ENCODE measurements around the gene PTRH1. TPM values are rescaled to one million over a fixed set of nuclear protein-coding genes. Genes with fewer than 3 reads are reported as not detected.
"Not testable (repeated sequence)": the region's sequence is repeated elsewhere in the genome, so short reads cannot be mapped to it uniquely, and the experiment has no call there.

Gene PTRH1, protein sequence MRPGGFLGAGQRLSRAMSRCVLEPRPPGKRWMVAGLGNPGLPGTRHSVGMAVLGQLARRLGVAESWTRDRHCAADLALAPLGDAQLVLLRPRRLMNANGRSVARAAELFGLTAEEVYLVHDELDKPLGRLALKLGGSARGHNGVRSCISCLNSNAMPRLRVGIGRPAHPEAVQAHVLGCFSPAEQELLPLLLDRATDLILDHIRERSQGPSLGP
- total RNA-seq: 46.5 and 51.4 TPM in 2 replicates

- no peak for DNase-seq (ENCODE audit: extremely low read depth, low read depth, low spot score)
These were observed at the start of gene PTRH1, which contains the start of gene TTC16 for GRCh38 chr9:127715470-127716337. PTRH1 (minus strand) TSS chr9:127715663; CDS start chr9:127715639, 24 bp downstream. TTC16 (plus strand) TSS chr9:127716079; CDS start chr9:127716146, 67 bp downstream.

DNA sequence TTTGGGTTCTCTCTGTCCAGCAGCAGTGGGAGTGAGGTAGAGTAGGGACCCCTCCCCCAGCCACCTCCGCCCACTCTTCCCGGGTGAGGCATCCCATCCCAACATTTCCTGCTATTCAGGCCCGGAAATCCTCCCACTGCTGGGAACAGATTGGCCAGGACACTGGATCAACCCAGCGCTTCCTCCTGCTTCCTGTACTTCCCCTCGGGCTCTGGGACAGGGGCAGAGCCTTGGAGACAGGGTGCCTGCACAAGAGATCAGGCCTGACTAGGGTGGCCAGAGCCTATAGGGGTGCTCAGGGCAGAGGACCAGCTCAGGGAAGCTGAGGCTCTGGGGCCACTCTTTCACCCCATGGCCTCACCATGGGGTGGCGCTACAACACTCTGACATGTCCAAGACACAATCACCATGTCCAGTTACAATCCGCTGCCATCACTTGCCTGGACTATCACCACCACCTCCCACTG, 48.5 kb upstream of the PTRH1 start:
- no peak for DNase-seq (ENCODE audit: extremely low read depth, low read depth, low spot score)

GRCh38 chr9:127762111-127762676, 46.7 kb upstream of the PTRH1 start:
- DNase-seq (ENCODE audit: extremely low read depth, low read depth, low spot score): no peak

DNA sequence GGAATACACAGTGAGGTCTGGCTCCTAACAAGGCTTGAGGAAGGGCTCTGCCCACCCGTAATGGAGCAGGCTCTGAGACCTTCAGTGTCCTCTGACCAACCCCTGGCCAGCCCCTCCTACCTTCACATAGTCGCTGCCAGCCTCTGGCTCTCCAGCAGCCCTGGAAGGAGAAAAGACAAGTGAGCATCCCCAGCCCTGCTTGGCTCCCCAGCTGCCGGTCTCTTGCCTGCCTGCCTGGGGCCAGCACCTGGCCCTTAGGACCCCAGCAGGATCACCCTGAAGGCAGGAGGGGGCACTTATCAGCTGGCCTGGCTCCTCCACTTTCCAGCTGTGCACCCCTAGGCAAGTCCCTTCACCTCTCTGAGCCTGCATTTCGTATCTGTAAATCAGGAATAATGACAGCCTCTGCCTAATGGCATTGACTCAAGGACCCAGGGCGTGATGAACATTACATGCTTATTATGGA, 46.1 kb upstream of the PTRH1 start:
- DNase-seq (ENCODE audit: extremely low read depth, low read depth, low spot score): no peak

- no peak for DNase-seq (ENCODE audit: extremely low read depth, low read depth, low spot score)
These were observed 45.6 kb upstream of the PTRH1 start for GRCh38 chr9:127761061-127761460.

GRCh38 chr9:127758843-127759242, 43.4 kb upstream of the PTRH1 start:
- DNase-seq (ENCODE audit: extremely low read depth, low read depth, low spot score): no peak

DNA sequence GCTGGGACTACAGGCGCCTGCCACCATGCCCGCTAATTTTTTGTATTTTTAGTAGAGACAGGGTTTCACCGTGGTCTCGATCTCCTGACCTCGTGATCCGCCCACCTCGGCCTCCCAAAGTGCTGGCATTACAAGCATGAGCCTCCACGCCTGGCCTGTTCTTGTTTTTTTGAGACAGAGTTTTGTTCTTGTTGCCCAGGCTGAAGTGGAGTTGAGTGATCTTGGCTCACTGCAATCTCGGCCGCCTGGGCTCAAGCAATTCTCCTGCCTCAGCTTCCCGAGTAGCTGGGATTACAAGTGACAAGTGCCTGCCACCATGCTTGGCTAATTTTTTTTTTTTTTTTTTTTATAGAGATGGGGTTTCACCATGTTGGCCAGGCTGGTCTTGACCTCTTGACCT, 41.3 kb upstream of the PTRH1 start:
- DNase-seq (ENCODE audit: extremely low read depth, low read depth, low spot score): not testable (repeated sequence)

- no peak for DNase-seq (ENCODE audit: extremely low read depth, low read depth, low spot score)
These were observed 40.8 kb upstream of the PTRH1 start for GRCh38 chr9:127756233-127756632.

- DNase-seq (ENCODE audit: extremely low read depth, low read depth, low spot score): no peak
These were observed 39.9 kb upstream of the PTRH1 start for GRCh38 chr9:127755061-127756060.

- no peak for DNase-seq (ENCODE audit: extremely low read depth, low read depth, low spot score)
These were observed 38.9 kb upstream of the PTRH1 start for GRCh38 chr9:127754099-127755060.

DNA sequence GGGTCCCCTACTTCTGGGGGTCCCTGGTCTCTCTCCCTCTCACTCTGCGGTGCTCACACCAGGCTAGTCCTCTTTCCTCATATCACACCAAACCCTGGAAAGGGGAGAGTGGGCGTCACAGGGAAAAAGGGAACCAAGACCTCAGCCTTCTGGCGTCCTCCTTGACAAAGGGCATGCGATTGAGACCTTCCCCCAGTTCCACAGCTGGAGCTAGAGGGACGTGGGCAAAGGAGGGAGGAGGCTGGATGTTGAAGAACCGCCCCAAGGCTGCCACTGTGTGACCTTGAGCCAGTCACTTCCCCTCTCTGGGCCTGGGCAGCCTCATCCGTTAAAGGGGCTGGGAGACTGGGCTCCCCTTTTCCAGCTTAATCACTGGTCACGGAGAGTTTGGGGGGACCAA, 38.2 kb upstream of the PTRH1 start:
- DNase-seq (ENCODE audit: extremely low read depth, low read depth, low spot score): no peak

DNA sequence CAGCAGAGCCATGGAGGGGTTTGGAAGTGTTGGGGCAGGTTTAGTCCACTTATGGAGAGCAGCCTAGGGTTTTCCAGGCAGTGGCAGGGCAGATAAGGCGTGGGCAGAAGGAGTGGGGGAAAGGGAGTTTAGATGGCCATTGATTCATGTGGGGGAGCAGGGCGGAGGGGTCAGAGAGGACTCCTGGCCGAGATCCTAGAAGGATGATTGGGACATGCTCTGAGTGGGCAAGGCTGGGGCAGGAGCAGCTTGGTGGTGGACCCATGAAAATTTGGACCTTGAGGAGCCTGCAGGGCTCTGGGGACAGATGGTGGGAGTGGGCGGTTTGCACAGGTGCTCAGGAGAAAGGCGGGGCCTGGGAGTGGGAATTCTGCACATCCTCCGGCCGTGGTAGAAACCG, 37.7 kb upstream of the PTRH1 start:
- no peak for DNase-seq (ENCODE audit: extremely low read depth, low read depth, low spot score)

GRCh38 chr9:127751269-127752054, 36.0 kb upstream of the PTRH1 start:
- no peak for DNase-seq (ENCODE audit: extremely low read depth, low read depth, low spot score)

DNA sequence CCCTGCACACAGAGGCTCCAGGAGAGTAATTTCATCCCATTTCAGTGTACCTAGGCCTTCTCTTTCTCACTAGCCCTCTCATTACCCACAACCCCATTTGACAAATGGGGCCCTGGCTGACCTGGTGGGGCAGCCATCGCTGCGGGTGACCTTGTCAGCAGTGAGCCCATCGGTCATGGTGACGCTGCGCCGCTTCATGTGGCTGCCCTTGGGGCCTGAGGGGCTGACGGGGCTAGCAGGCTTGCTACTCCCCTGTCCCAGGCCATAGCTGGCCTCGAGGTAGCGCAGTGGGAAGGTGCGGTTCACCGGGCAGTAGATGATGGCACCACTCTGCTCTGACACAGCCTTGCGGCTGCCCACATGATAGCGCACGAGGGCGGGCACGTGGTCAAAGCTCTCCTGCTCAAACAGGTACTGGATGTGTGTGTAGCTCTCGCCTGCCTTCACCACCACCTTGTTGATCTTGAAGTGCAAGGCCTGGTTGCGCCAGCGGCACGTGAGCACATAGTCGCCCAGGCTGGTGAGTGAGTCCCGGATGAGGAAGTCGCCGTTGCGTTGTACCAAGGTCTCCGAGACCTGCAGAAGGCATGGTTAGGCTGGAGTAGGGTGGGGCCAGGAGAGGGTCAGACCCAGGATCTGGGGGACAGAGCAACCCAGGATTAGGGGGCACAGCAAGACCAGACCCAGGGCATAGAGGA, 33.8 kb upstream of the PTRH1 start:
- DNase-seq (ENCODE audit: extremely low read depth, low read depth, low spot score): no peak

GRCh38 chr9:127746959-127747569, 31.6 kb upstream of the PTRH1 start:
- DNase-seq (ENCODE audit: extremely low read depth, low read depth, low spot score): no peak

- DNase-seq (ENCODE audit: extremely low read depth, low read depth, low spot score): no peak
These were observed 29.1 kb upstream of the PTRH1 start for GRCh38 chr9:127744398-127745110.
